ENCODE measurements around the gene TMIE. TPM values are rescaled to one million over a fixed set of nuclear protein-coding genes. Genes with fewer than 3 reads are reported as not detected.

Gene TMIE
- total RNA-seq, 1 donor from 2014 or later, result 0.76 TPM

DNA sequence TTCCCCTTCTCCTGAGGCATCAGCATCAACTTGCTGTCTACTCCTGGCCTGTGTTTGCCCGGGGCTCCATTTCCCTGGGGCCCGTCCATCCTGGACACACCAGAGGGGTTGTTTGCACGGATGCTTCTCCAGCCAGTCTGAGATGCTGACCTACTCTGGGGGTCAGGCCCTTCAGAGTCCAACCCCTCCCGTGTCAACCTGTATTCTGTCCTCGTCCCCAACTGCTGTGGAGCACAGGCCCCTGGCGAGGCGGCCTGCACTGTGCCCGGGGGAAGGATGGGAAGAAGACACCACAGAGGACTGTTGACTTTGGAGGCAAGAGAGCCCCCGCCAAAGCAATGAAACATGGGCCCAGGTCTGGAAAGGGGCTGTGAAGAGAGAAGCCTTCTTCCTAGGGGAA, 33.5 kb upstream of the TMIE start:
- intact Hi-C loops (cut with DNase I), result no loop called here
- ATAC-seq (no peak), DNase-seq (ENCODE audit: low spot score) (peak; percentile 54)

DNA sequence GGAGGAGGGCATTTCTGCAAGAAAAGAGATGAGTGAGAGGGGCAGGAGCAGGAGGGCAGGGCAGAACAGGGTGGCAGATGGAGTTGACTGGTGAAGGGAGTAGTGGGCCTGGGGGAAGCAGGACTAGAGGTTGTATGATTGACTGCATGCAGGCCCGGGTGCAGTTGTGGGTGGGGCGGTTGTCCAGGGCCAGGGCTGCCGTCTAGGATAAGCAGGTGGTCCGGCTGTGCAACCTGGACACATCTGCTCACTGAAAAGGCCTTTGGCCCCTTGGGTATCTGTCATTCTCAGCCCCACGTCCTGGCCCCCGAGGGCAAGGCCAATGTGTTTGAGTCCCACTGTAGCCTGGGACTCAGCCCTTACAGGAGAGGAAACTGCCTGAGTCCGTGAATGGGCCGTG, 33.1 kb upstream of the TMIE start:
- DNase-seq (ENCODE audit: low spot score), result peak; percentile 51
- intact Hi-C loops (cut with DNase I), result no loop called here
- no peak for ATAC-seq

DNA sequence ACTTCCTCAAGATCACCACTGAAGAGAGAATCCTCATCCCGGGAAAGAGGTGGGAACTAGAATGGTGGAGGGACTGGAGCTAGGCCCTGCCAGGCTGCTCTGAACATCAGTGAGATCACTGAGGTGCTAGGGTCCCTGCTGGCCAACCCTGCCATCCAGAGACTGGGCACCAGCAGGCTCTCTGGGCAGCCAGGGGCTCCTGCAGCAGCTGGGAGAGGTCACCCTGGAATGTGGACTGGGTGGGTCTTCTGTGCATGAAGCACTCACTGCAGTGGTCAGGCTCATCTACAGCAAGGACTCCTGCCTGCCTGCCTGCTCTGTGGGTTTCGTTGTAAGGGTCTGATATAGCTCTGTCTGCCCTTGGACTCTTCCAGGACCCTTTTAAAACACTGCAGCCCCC, 32.6 kb upstream of the TMIE start:
- intact Hi-C loops (cut with DNase I), result no loop called here
- DNase-seq (ENCODE audit: low spot score), result no peak

GRCh38 chr3:46669191-46669999, 31.8 kb upstream of the TMIE start:
- no peak for ATAC-seq
- DNase-seq (ENCODE audit: low spot score), result peak; percentile 38
- intact Hi-C loops (cut with DNase I), result no loop called here

More for the DNA sequence above, 32.6 kb upstream of the TMIE start:
- no peak for ATAC-seq

- intact Hi-C loops (cut with DNase I), result no loop called here
- ATAC-seq (no peak), DNase-seq (ENCODE audit: low spot score) (peak; percentile 43)
These were observed 30.9 kb upstream of the TMIE start for GRCh38 chr3:46670000-46670890.

DNA sequence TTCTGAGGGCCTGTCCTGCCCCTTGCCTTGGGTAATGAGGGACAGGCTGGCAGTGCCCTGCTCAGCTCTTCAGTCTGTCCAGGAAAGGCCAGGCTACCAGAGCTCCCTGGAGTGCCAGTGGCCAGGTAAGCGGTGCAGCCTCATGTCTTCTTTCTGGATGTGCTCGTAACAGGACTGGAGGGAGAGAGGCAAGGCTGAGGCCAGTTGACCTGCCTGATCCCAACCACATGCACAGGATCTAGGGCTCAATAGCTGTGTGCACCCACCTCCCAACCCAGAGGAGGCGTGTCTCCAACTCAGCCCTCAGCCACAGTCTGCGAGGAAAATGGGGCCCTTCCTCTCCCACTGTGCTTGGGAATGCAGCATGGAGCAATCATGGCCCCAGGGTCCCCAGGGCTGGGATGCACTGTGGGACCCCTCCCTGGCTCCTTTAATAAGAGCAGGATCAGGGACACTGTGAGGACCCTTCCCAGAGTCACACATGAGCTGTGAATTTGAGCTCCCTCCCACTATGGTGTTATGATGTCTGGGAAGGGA, 30.2 kb upstream of the TMIE start:
- ATAC-seq, result no peak
- DNase-seq (ENCODE audit: low spot score), result peak; percentile 42
- intact Hi-C loops (cut with DNase I), result no loop called here

DNA sequence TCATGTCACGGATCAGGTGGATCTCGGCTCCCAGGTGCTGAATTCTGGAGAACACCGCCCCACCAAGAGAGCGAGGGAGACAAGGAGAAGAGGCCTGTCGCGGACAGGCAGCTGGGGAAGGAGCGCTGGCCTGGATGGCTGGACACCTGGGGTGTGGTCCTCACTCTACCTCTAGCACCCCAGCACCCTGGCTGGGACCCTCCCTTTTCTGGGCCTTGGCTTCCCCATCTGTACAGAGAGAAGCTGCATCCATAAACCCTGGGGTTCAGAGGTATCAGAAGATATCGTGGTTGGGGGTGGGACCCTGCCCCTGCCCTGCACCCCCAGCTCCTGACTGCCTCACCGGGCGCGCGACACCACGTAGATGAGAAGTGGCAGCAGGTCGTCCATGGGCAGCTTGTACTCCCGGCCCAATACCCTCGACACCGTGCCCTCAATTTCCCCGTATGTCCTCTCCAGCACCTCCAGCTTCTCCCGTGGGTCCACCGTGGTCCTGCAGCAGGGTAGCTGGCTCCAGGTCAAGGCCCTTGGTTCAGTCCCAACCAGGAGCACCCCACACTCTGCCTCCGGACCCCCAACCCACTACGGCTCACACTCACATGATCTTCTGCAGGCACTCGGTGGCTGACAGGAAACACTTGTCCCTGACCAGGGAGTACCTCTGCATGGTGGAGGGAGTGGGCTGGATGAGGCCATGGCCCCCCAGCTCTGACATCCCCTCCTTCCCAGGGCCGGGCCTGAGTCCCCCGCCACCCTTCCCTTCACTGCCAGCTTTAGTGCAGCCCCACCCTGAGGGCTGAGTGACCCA, 29.4 kb upstream of the TMIE start:
- intact Hi-C loops (cut with DNase I), result no loop called here
- DNase-seq (ENCODE audit: low spot score), result peak; percentile 38
- no peak for ATAC-seq

DNA sequence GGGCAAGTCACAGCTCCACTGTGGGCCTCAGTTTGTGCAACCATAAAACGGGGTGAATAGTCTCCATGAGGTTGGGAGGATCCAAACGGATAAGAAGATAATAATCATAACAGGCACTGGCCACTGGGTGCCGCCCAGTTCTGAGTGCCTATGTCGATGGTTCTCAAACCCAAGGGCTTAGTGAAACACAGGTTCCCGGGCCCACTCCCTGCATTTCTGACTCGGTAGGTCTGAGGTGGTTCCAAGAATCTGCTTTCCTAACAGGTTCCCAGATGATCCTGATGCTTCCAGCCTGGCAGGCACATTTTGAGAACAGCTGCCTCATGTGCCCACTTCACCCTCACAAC, 28.9 kb upstream of the TMIE start:
- ATAC-seq (no peak), DNase-seq (ENCODE audit: low spot score) (no peak)
- intact Hi-C loops (cut with DNase I), result no loop called here

- DNase-seq (ENCODE audit: low spot score) (peak; percentile 44), ATAC-seq (no peak)
- intact Hi-C loops (cut with DNase I), result no loop called here
These were observed 27.8 kb upstream of the TMIE start for GRCh38 chr3:46673151-46674030.

- ATAC-seq (no peak), DNase-seq (ENCODE audit: low spot score) (peak; percentile 40)
- intact Hi-C loops (cut with DNase I), result no loop called here
These were observed 27.0 kb upstream of the TMIE start for GRCh38 chr3:46674031-46674845.

DNA sequence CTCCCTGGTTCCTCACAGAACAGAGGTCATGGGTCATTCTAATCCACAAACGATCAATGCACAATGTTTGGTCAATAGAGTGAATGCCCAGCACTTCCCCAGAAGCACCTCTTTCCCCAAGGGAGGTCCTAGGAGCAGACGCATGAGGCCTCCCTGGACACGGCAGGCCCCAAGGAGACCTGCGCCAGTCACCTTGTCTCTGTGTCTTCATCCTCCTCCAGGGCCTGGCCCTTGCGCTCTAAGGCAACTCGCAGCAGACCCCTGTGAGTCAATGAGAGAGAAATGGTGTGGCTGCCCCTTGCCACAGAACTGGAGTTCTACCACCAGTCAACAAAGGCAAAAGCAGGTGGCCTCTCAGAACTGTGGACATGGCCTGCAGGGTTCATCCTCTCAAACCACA, 25.8 kb upstream of the TMIE start:
- no peak for DNase-seq (ENCODE audit: low spot score)
- no peak for ATAC-seq
- intact Hi-C loops (cut with DNase I), result no loop called here

- ATAC-seq (peak; percentile 40), DNase-seq (ENCODE audit: low spot score) (no peak)
- intact Hi-C loops (cut with DNase I), result no loop called here
These were observed 25.2 kb upstream of the TMIE start for GRCh38 chr3:46675843-46676567.

- no peak for ATAC-seq
- no peak for DNase-seq (ENCODE audit: low spot score)
- intact Hi-C loops (cut with DNase I), result no loop called here
These were observed 24.4 kb upstream of the TMIE start for GRCh38 chr3:46676601-46677410.

DNA sequence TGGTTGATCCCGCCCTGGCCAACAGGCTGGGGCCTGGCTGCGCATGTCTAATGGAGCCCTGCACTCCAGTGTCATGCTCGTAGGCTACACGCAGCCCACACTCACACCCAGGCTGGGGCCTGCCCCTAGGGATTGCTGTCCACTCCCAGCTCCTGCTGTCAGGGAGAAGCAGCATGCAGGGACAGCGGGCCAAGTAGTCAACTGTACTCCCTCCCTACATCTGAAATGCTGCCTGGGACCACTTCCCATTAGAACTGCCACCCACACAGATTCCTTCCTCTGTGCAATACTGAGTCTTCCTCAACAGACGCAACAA, 23.8 kb upstream of the TMIE start:
- peak; percentile 54 for ATAC-seq
- DNase-seq (ENCODE audit: low spot score), result no peak
- intact Hi-C loops (cut with DNase I), result no loop called here

DNA sequence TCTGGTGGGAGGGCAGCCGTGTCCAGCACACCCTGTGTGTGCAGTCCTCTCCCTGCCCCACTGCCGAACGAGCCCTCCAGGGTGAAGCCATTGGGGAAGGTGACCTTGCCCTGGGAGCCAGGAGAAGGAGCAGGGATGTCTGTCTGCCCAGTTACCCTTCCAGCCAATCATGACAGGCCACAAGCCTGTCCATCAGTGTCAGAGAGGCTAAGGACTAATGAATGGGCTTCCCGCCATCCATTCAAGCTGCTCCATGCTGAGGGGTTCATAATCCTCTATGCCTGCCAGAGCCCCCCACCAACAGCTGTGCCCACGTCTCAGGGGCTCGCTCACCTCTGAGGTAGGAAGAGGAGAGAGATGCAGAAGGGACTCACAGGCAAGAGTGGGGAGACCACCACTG, 22.9 kb upstream of the TMIE start:
- no peak for DNase-seq (ENCODE audit: low spot score)
- intact Hi-C loops (cut with DNase I), result no loop called here
- ATAC-seq, result no peak

DNA sequence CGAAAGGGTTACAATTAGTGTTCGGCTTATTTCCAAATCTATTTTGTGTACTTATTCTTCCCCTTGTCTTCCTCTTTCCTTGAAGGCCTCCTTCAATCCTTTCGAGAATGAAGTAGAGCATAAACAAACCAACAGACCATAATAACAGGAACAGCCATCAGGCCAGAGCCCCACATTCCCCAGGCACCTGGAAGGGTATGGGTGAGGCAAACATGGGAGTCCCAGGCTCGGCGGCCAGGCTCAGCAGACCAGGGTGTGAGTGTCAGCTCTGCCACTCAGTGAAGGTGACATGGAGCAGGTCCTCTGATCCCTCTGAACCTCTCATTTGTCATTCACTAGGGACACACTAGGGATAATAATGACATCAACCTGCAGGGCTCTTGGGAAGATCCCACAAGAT, 21.5 kb upstream of the TMIE start:
- no peak for ATAC-seq
- no peak for DNase-seq (ENCODE audit: low spot score)
- intact Hi-C loops (cut with DNase I), result no loop called here
